A673 (cell line): ENCODE measurements around the gene ENTPD8.

Experiments
- CTCF ChIP-seq: fragments of 300-800, 200-600 bp; sonication (generic); conservative IDR thresholded peaks from 2 replicates; pipeline ENCODE4 v1.5.1; 2017; ENCODE audit warnings: low read depth, mild to moderate bottlenecking, antibody characterized with exemption, low read length, moderate library complexity, mixed read lengths
- EZH2 ChIP-seq: fragments of 200-600 bp; sonication (generic); IDR thresholded peaks from 2 replicates; pipeline ENCODE4 v1.6.1; 2017; ENCODE audit warnings: borderline replicate concordance, low read depth, mild to moderate bottlenecking, mixed read lengths, antibody characterized with exemption, low read length; ENCODE audit not compliant: poor library complexity, severe bottlenecking

- TF ChIP-seq CTCF, result no peak
- TF ChIP-seq EZH2, result no peak
Measured at GRCh38 chr9:137487454-137488326, 46.5 kb upstream of the ENTPD8 start.
